A549 (cell line): Measurements from ENCODE around the gene ADSS1. TPM values are rescaled to one million over a fixed set of nuclear protein-coding genes. Genes with fewer than 3 reads are reported as not detected.

ENCODE experiments used
- ATAC-seq, 2 experiments: fragments of 200-7000 bp in 1 of 2; fragments of >200 bp in 1 of 2; cut with Nextera tagmentation in 1 of 2; cut with Tn5 transposase in 1 of 2; 3 replicates each; pipeline versions ENCODE4 v1.8.0 to v1.9.1; 2018 to 2020; ENCODE audit warnings: mild to moderate bottlenecking in 1 of 2, moderate library complexity in 1 of 2
- CTCF ChIA-PET: fragments of 300-600 bp; sonication (Branson Sonifier 250); formaldehyde crosslinking; extraction: SDS; loops from one replicate; lab custom pipeline; 2021; ENCODE audit warnings: antibody characterized with exemption, inconsistent platforms; lab: Yijun Ruan, JAX
- POLR2A ChIA-PET: fragments of 350-600 bp; formaldehyde crosslinking; extraction: SDS; loops from one replicate; lab custom pipeline; 2021; ENCODE audit warnings: antibody characterized with exemption, inconsistent platforms; lab: Yijun Ruan, JAX
- DNase-seq, 2 experiments: peaks; one replicate each; pipeline versions ENCODE4 v3.0.0 to v3.0.0-alpha.2; 2011 to 2016; ENCODE audit warnings: low read depth in 1 of 2, low spot score in 1 of 2
- FAIRE-seq: peaks from 2 replicates; lab custom pipeline; 2011; peaks lifted over from hg19 to GRCh38; lab: Jason Lieb, UNC
- H3K27ac ChIP-seq, 2 experiments: fragments of >200 bp; sonication (Bioruptor Twin); formaldehyde crosslinking; 3 replicates each; pipeline ENCODE4 v1.5.1; 2016 to 2017
- H3K4me1 ChIP-seq: fragments of >200 bp; sonication (Bioruptor Twin); formaldehyde crosslinking; 3 replicates; pipeline ENCODE4 v1.6.1; 2016
- H3K4me2 ChIP-seq: fragments of >200 bp; sonication (Bioruptor Twin); formaldehyde crosslinking; 3 replicates; pipeline ENCODE4 v1.6.1; 2016
- H3K4me3 ChIP-seq: fragments of >200 bp; sonication (Bioruptor Twin); formaldehyde crosslinking; 3 replicates; pipeline ENCODE4 v1.5.1; 2016
- H3K9me3 ChIP-seq: fragments of >200 bp; sonication (Bioruptor Twin); formaldehyde crosslinking; 3 replicates; pipeline ENCODE4 v1.6.1; 2016
- BHLHE40 ChIP-seq: IDR thresholded peaks from 2 replicates; pipeline ENCODE4 v1.6.1; 2012; ENCODE audit warnings: low read depth, low read length, inconsistent platforms
- CBX2 ChIP-seq: fragments of 200-600 bp; sonication (generic); IDR thresholded peaks from 2 replicates; pipeline ENCODE4 v1.6.1; 2016; ENCODE audit warnings: low read depth, mild to moderate bottlenecking, borderline replicate concordance
- CBX8 ChIP-seq: fragments of 200-600 bp; sonication (generic); IDR thresholded peaks from 2 replicates; pipeline ENCODE4 v1.6.1; 2016
- CEBPB ChIP-seq, 2 experiments: fragments of >200 bp in 1 of 2; sonication (Bioruptor Twin) in 1 of 2; formaldehyde crosslinking in 1 of 2; IDR thresholded peaks; 2 replicates each; pipeline ENCODE4 v1.6.1; 2012 to 2016
- CHD2 ChIP-seq: fragments of 150-350 bp; IDR thresholded peaks from 2 replicates; pipeline ENCODE4 v1.6.1; 2014; ENCODE audit warnings: low read length; ENCODE audit not compliant: partially characterized antibody
- CTCF ChIP-seq: fragments of >200 bp; sonication (Bioruptor Twin); formaldehyde crosslinking; IDR thresholded peaks from 3 replicates; pipeline ENCODE4 v1.5.1; 2016
- ESRRA ChIP-seq: fragments of 150-350 bp; IDR thresholded peaks from 2 replicates; pipeline ENCODE4 v1.6.1; 2014; ENCODE audit warnings: mild to moderate bottlenecking, low read length, borderline replicate concordance
- FOSL2 ChIP-seq, 2 experiments: fragments of 450-650 bp in 1 of 2; fragments of >200 bp in 1 of 2; sonication (Bioruptor Twin) in 1 of 2; formaldehyde crosslinking; IDR thresholded peaks; 2 replicates each; pipeline versions ENCODE4 v1.5.0 to v1.6.1; 2016 to 2020; ENCODE audit warnings: mild to moderate bottlenecking in 1 of 2, moderate library complexity in 1 of 2
- GATA3 ChIP-seq: IDR thresholded peaks from 2 replicates; pipeline ENCODE4 v1.6.1; 2012; ENCODE audit warnings: borderline replicate concordance
- JUN ChIP-seq, 2 experiments: fragments of >200 bp; sonication (Bioruptor Twin); formaldehyde crosslinking; IDR thresholded peaks; 2 replicates in 1 of 2; 3 replicates in 1 of 2; pipeline ENCODE4 v1.6.1; 2016 to 2017
- KDM1A ChIP-seq: fragments of 200-600 bp; sonication (generic); IDR thresholded peaks from 2 replicates; pipeline ENCODE4 v1.6.1; 2016; ENCODE audit warnings: low read depth, mild to moderate bottlenecking
- MAZ ChIP-seq: fragments of 150-350 bp; IDR thresholded peaks from 2 replicates; pipeline ENCODE4 v1.6.1; 2014; ENCODE audit warnings: antibody characterized with exemption, low read depth, low read length, borderline replicate concordance
- PBX3 ChIP-seq: IDR thresholded peaks from 2 replicates; pipeline ENCODE4 v1.6.1; 2012
- PHF8 ChIP-seq: fragments of 200-600 bp; sonication (generic); IDR thresholded peaks from 2 replicates; pipeline ENCODE4 v1.6.1; 2016; ENCODE audit warnings: low read depth, mild to moderate bottlenecking, antibody characterized with exemption, moderate library complexity, borderline replicate concordance
- POLR2AphosphoS2 ChIP-seq: conservative IDR thresholded peaks from 2 replicates; pipeline ENCODE4 v1.6.1; 2012; ENCODE audit warnings: low read length, improper control_type of control experiment, inconsistent platforms
- RNF2 ChIP-seq: fragments of 200-600 bp; sonication (generic); IDR thresholded peaks from 2 replicates; pipeline ENCODE4 v1.6.1; 2016; ENCODE audit warnings: low read depth, mild to moderate bottlenecking, antibody characterized with exemption, moderate library complexity, borderline replicate concordance
- WGBS: methylation state at CpG from one replicate; pipeline ENCODE4 v1.1.6; 2017; ENCODE audit errors: missing lambda C conversion rate; 5-methylcytosine and 5-hydroxymethylcytosine counted together
- polyA plus RNA-seq, 4 experiments: library from polyadenylated mRNA; depleted of rRNA in 3 of 4; stranded (reverse); fragments of >200 nt; fragmentation: RNase III in 1 of 4; extraction: RNeasy Plus Mini Kit Qiagen cat#74134 plus additional on column Dnase treatment in 1 of 4; gene quantifications; 2 replicates in 3 of 4; 3 replicates in 1 of 4; pipeline ENCODE4 v1.2.3, GENCODE V29; 2011 to 2017

The ADSS1 gene
- polyA plus RNA-seq, 2 of the 4 experiments (the other 2 are of a cell fraction): 6.2 to 10.1 TPM

- FAIRE-seq (no peak), DNase-seq (peak; percentile 38 to 58), ATAC-seq (peak; percentile 5 to 12)
- TF ChIP-seq BHLHE40: no peak
- 0 out of 2 replicates have a peak, but pooled peaks have one; percentile 3 for TF ChIP-seq POLR2AphosphoS2
- TF ChIP-seq CBX8: no peak
- TF ChIP-seq ESRRA: no peak
- no peak for TF ChIP-seq RNF2
- 0 out of 2 replicates have a peak, but pooled peaks have one; percentile 47 for TF ChIP-seq PBX3
- TF ChIP-seq JUN (IDR thresholded peaks at IDR 0.05): peak; percentile 2 to 27; a peak in 1 of 5 replicates
- TF ChIP-seq KDM1A: no peak
- no peak for TF ChIP-seq FOSL2 (IDR thresholded peaks at IDR 0.05)
- TF ChIP-seq FOSL2 (CRISPR knock-in tag; IDR thresholded peaks at IDR 0.05): no peak; the same call in 1 of the 2 replicates
- no peak for TF ChIP-seq CHD2
- 0 out of 2 replicates have a peak, but pooled peaks have one; percentile 37 for TF ChIP-seq GATA3
- TF ChIP-seq CEBPB (IDR thresholded peaks at IDR 0.05): no peak
- CTCF ChIA-PET: interaction anchor here (1.1 to 6.2 kb wide), 13 partner anchors 12 to 321 kb away, joined by 3 to 65 read pairs (median 7); no protein-coding TSS in a partner anchor
- WGBS: 6% methylated on average over 11 of the region's 27 CpGs
- no peaks in the 10 kb centered on the region for H3K9me3 ChIP-seq
- peak overlapping the region; percentile 94 for H3K4me2 ChIP-seq
- POLR2A ChIA-PET: interaction anchor here (1.1 to 1.5 kb wide), 2 partner anchors 28 to 37 kb away, joined by 5 read pairs; partner anchors contain the start of gene SIVA1
- H3K4me1 ChIP-seq: peaks cover 46% of the 10 kb centered on the region
- H3K4me3 ChIP-seq: peak overlapping the region; percentile 71
- H3K27ac ChIP-seq: peak overlapping the region; percentile 82 to 92
Measured at GRCh38 chr14:104724407-104724980, 465 bp downstream of the ADSS1 start.

GRCh38 chr14:104724981-104725771 lies 1.1 kb downstream of the ADSS1 start:
- H3K4me1 ChIP-seq: peaks cover 46% of the 10 kb centered on the region
- peak overlapping the region; percentile 82 to 92 for H3K27ac ChIP-seq
- DNase-seq (peak; percentile 59 to 68), FAIRE-seq (no peak)
- TF ChIP-seq MAZ: no peak
- TF ChIP-seq POLR2AphosphoS2: no peak; the same call in 1 of the 2 replicates
- TF ChIP-seq FOSL2 (IDR thresholded peaks at IDR 0.05): no peak
- TF ChIP-seq FOSL2 (CRISPR knock-in tag; IDR thresholded peaks at IDR 0.05): peak; percentile 50; the same call in 1 of the 2 replicates
- TF ChIP-seq CTCF: peak; percentile 34
- no peak for TF ChIP-seq CBX2
- TF ChIP-seq ESRRA: no peak
- no peak for TF ChIP-seq PHF8
- TF ChIP-seq KDM1A: no peak
- TF ChIP-seq, all 56 proteins: peak for 2
- H3K4me2 ChIP-seq: peak overlapping the region; percentile 94
- no peaks in the 10 kb centered on the region for H3K9me3 ChIP-seq
- peak; percentile 30 to 69 for ATAC-seq
- peak overlapping the region; percentile 71 for H3K4me3 ChIP-seq
- WGBS: 32% methylated on average over 16 of the region's 24 CpGs
- POLR2A ChIA-PET: interaction anchor here (1.1 to 1.5 kb wide), 2 partner anchors 27 to 37 kb away, joined by 5 read pairs; partner anchors contain the start of gene SIVA1
- CTCF ChIA-PET: interaction anchor here (0.5 to 6.2 kb wide), 16 partner anchors 11 to 905 kb away, joined by 3 to 65 read pairs (median 5); no protein-coding TSS in a partner anchor
